WTC11 (cell line): ENCODE measurements around the gene CFAP20DC. TPM values are rescaled to one million over a fixed set of nuclear protein-coding genes. Genes with fewer than 3 reads are reported as not detected.

Experiments used
- ATAC-seq: fragments of 200-7000 bp; cut with Tn5 transposase; 2 replicates; pipeline ENCODE4 v1.10.0; 2021; ENCODE audit warnings: mild to moderate bottlenecking, moderate library complexity
- CTCF ChIA-PET: fragments of 300-600 bp; sonication (Branson Sonifier 250); formaldehyde crosslinking; loops from one replicate; lab custom pipeline; 2021; ENCODE audit warnings: antibody characterized with exemption; lab: Charles Lee
- POLR2A ChIA-PET: fragments of 350-600 bp; sonication (Branson Sonifier 250); formaldehyde crosslinking; loops from one replicate; lab custom pipeline; 2021; ENCODE audit warnings: antibody characterized with exemption; lab: Charles Lee
- DNase-seq: peaks from one replicate; pipeline ENCODE4 v3.0.0; 2021; ENCODE audit warnings: low spot score
- H3K27ac Mint-ChIP-seq: 2 replicates; pipeline ENCODE4 v1.8.0; 2021; ENCODE audit warnings: mixed read lengths
- H3K27me3 Mint-ChIP-seq: 2 replicates; pipeline ENCODE4 v1.8.0; 2021; ENCODE audit warnings: low read depth, mild to moderate bottlenecking, moderate library complexity, mixed read lengths
- H3K36me3 Mint-ChIP-seq: 2 replicates; pipeline ENCODE4 v1.8.0; 2021; ENCODE audit warnings: mixed read lengths
- H3K4me1 Mint-ChIP-seq: 2 replicates; pipeline ENCODE4 v1.8.0; 2022; ENCODE audit warnings: mixed read lengths
- H3K4me3 Mint-ChIP-seq: 2 replicates; pipeline ENCODE4 v1.8.0; 2021; ENCODE audit warnings: mild to moderate bottlenecking, moderate library complexity, mixed read lengths
- H3K9me3 Mint-ChIP-seq: 2 replicates; pipeline ENCODE4 v1.8.0; 2021; ENCODE audit warnings: mixed read lengths
- ATF1 ChIP-seq: sonication (generic); formaldehyde crosslinking; IDR thresholded peaks from 2 replicates; pipeline ENCODE4 v1.8.1; 2023; ENCODE audit warnings: mild to moderate bottlenecking, moderate library complexity, missing genetic modification reagents
- ERG ChIP-seq: fragments of 250-450 bp; sonication (Bioruptor Pico); IDR thresholded peaks from 2 replicates; pipeline ENCODE4 v1.8.0; 2021; ENCODE audit warnings: mild to moderate bottlenecking
- ETV6 ChIP-seq: sonication (generic); formaldehyde crosslinking; IDR thresholded peaks from 2 replicates; pipeline ENCODE4 v1.8.1; 2022; ENCODE audit warnings: mild to moderate bottlenecking, missing genetic modification reagents
- GRHL2 ChIP-seq: fragments of 250-450 bp; sonication (Bioruptor Pico); IDR thresholded peaks from 2 replicates; pipeline ENCODE4 v1.8.0; 2022; ENCODE audit warnings: mild to moderate bottlenecking, moderate library complexity; ENCODE audit not compliant: insufficient replicate concordance, severe bottlenecking
- HMGXB4 ChIP-seq: sonication (generic); formaldehyde crosslinking; IDR thresholded peaks from 2 replicates; pipeline ENCODE4 v1.8.1; 2023; ENCODE audit warnings: mild to moderate bottlenecking, moderate library complexity, missing genetic modification reagents
- IRF2 ChIP-seq: sonication (generic); formaldehyde crosslinking; IDR thresholded peaks from 2 replicates; pipeline ENCODE4 v1.8.0; 2022; ENCODE audit warnings: low read depth, missing genetic modification reagents, borderline replicate concordance
- KAT7 ChIP-seq: sonication (generic); formaldehyde crosslinking; IDR thresholded peaks from 2 replicates; pipeline ENCODE4 v1.8.1; 2023; ENCODE audit warnings: missing genetic modification reagents, mild to moderate bottlenecking, borderline replicate concordance
- MLX ChIP-seq: sonication (generic); formaldehyde crosslinking; IDR thresholded peaks from 2 replicates; pipeline ENCODE4 v1.8.1; 2023; ENCODE audit warnings: mild to moderate bottlenecking, missing genetic modification reagents, moderate library complexity
- MYBL2 ChIP-seq: sonication (generic); formaldehyde crosslinking; IDR thresholded peaks from 2 replicates; pipeline ENCODE4 v1.8.1; 2023; ENCODE audit warnings: mild to moderate bottlenecking, moderate library complexity, missing genetic modification reagents
- NFATC4 ChIP-seq: fragments of 250-450 bp; sonication (Bioruptor Pico); IDR thresholded peaks from 2 replicates; pipeline ENCODE4 v1.9.0; 2021; ENCODE audit warnings: mild to moderate bottlenecking
- OVOL2 ChIP-seq: fragments of 250-450 bp; sonication (Bioruptor Pico); IDR thresholded peaks from 2 replicates; pipeline ENCODE4 v1.9.0; 2021; ENCODE audit warnings: mild to moderate bottlenecking, borderline replicate concordance
- RELA ChIP-seq: sonication (generic); formaldehyde crosslinking; IDR thresholded peaks from 2 replicates; pipeline ENCODE4 v1.8.1; 2022; ENCODE audit warnings: missing genetic modification reagents, mild to moderate bottlenecking, borderline replicate concordance
- SMAD3 ChIP-seq: sonication (generic); formaldehyde crosslinking; IDR thresholded peaks from 2 replicates; pipeline ENCODE4 v1.8.0; 2022; ENCODE audit warnings: missing genetic modification reagents, mild to moderate bottlenecking, borderline replicate concordance
- SP1 ChIP-seq: sonication (generic); formaldehyde crosslinking; conservative IDR thresholded peaks from 2 replicates; pipeline ENCODE4 v1.8.1; 2022; ENCODE audit warnings: missing genetic modification reagents
- TEAD4 ChIP-seq: sonication (generic); formaldehyde crosslinking; IDR thresholded peaks from 2 replicates; pipeline ENCODE4 v1.8.0; 2022; ENCODE audit warnings: mild to moderate bottlenecking, missing genetic modification reagents
- ZNF121 ChIP-seq: sonication (generic); formaldehyde crosslinking; IDR thresholded peaks from 2 replicates; pipeline ENCODE4 v1.8.0; 2023; ENCODE audit warnings: missing genetic modification reagents
- ZNF263 ChIP-seq: sonication (generic); formaldehyde crosslinking; IDR thresholded peaks from 2 replicates; pipeline ENCODE4 v1.8.1; 2022; ENCODE audit warnings: low read depth, mild to moderate bottlenecking, moderate library complexity, missing genetic modification reagents
- ZNF317 ChIP-seq: sonication (generic); formaldehyde crosslinking; IDR thresholded peaks from 2 replicates; pipeline ENCODE4 v1.8.1; 2023; ENCODE audit warnings: low read depth, mild to moderate bottlenecking, moderate library complexity, missing genetic modification reagents, borderline replicate concordance
- ZNF396 ChIP-seq: fragments of 250-450 bp; sonication (Bioruptor Pico); IDR thresholded peaks from 2 replicates; pipeline ENCODE4 v1.8.0; 2021; ENCODE audit warnings: mild to moderate bottlenecking, moderate library complexity, borderline replicate concordance
- total RNA-seq: library from RNA; stranded (reverse); gene quantifications from 3 replicates; pipeline ENCODE4 v1.2.3, GENCODE V29; 2021
- TF ChIP-seq, protein P1 (sequence below): sonication (generic); formaldehyde crosslinking; IDR thresholded peaks from 2 replicates; pipeline ENCODE4 v1.8.1; 2023; ENCODE audit warnings: mild to moderate bottlenecking, missing genetic modification reagents, moderate library complexity
- TF ChIP-seq, protein P2 (sequence below): sonication (generic); formaldehyde crosslinking; IDR thresholded peaks from 2 replicates; pipeline ENCODE4 v1.8.0; 2022; ENCODE audit warnings: missing genetic modification reagents
- TF ChIP-seq, protein P3 (sequence below): sonication (generic); formaldehyde crosslinking; IDR thresholded peaks from 2 replicates; pipeline ENCODE4 v1.8.1; 2022; ENCODE audit warnings: missing genetic modification reagents, borderline replicate concordance

CFAP20DC gene
- total RNA-seq, 1 experiment from 2014 or later, result 4.9 TPM

DNA sequence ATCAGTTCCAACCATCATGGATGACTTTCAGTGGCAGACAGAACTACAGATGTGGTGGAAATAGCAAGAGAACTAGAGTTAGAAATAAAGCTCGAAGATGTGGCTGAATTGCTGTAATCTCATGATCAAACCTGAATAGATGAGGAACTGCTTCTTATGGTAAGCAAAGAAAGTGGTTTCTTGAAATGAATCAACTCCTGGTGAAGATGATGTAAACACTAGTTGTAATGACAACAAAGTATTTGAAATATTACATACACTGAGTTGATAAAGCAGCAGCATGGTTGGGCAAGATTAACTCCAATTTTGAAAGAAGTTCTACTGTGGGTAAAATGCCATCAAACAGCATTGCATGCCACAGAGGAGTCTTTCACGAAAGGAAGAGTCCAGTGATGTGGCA, 251.5 kb downstream of the CFAP20DC start:
- DNase-seq (no peak), ATAC-seq (no peak)
- Mint-ChIP-seq H3K9me3 (no peaks in the 10 kb centered on the region), H3K36me3 (no peaks in the 10 kb centered on the region), H3K27ac (no peak overlapping the region), H3K4me1 (peaks cover 17% of the 10 kb centered on the region), H3K27me3 (no peaks in the 10 kb centered on the region), H3K4me3 (no peak overlapping the region)
- ChIA-PET CTCF (no interaction called here), POLR2A (no interaction called here)
- TF ChIP-seq GRHL2 (CRISPR knock-in tag) (no peak), ERG (CRISPR knock-in tag) (no peak), ZNF396 (CRISPR knock-in tag) (no peak), RELA (CRISPR knock-in tag) (no peak), IRF2 (CRISPR knock-in tag) (no peak), ZNF121 (CRISPR knock-in tag) (no peak), KAT7 (CRISPR knock-in tag) (no peak), SP1 (CRISPR knock-in tag) (no peak), TEAD4 (CRISPR knock-in tag) (no peak), HMGXB4 (CRISPR knock-in tag) (no peak), OVOL2 (no peak), ZNF317 (no peak), SMAD3 (CRISPR knock-in tag) (no peak), NFATC4 (CRISPR knock-in tag) (no peak), MLX (CRISPR knock-in tag) (no peak)
- TF ChIP-seq, protein P1, sequence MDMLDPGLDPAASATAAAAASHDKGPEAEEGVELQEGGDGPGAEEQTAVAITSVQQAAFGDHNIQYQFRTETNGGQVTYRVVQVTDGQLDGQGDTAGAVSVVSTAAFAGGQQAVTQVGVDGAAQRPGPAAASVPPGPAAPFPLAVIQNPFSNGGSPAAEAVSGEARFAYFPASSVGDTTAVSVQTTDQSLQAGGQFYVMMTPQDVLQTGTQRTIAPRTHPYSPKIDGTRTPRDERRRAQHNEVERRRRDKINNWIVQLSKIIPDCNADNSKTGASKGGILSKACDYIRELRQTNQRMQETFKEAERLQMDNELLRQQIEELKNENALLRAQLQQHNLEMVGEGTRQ (CRISPR knock-in tag), result no peak
- TF ChIP-seq, protein P2, sequence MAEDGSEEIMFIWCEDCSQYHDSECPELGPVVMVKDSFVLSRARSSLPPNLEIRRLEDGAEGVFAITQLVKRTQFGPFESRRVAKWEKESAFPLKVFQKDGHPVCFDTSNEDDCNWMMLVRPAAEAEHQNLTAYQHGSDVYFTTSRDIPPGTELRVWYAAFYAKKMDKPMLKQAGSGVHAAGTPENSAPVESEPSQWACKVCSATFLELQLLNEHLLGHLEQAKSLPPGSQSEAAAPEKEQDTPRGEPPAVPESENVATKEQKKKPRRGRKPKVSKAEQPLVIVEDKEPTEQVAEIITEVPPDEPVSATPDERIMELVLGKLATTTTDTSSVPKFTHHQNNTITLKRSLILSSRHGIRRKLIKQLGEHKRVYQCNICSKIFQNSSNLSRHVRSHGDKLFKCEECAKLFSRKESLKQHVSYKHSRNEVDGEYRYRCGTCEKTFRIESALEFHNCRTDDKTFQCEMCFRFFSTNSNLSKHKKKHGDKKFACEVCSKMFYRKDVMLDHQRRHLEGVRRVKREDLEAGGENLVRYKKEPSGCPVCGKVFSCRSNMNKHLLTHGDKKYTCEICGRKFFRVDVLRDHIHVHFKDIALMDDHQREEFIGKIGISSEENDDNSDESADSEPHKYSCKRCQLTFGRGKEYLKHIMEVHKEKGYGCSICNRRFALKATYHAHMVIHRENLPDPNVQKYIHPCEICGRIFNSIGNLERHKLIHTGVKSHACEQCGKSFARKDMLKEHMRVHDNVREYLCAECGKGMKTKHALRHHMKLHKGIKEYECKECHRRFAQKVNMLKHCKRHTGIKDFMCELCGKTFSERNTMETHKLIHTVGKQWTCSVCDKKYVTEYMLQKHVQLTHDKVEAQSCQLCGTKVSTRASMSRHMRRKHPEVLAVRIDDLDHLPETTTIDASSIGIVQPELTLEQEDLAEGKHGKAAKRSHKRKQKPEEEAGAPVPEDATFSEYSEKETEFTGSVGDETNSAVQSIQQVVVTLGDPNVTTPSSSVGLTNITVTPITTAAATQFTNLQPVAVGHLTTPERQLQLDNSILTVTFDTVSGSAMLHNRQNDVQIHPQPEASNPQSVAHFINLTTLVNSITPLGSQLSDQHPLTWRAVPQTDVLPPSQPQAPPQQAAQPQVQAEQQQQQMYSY (CRISPR knock-in tag), result no peak

DNA sequence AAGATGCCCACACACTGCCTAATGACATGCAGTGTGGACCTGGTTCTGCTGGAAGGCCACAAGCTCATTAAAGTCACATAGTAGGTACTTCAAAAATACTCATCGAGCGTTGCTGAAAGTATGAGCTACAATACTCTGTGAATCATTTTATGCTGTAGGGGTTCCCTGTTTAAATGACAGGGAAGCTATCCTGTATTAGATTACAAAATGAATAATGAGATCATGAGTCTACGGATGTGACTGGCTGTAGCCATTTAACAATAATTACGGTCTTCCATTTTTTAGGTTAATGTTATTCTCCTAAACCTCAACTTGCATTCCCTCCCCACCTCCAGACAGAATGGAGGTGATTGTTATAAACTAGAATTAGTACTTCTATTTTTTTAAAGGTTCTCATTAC, 255.1 kb downstream of the CFAP20DC start:
- CTCF ChIA-PET, result no interaction called here
- POLR2A ChIA-PET, result no interaction called here
- Mint-ChIP-seq H3K36me3 (peaks cover 7% of the 10 kb centered on the region), H3K27ac (no peak overlapping the region), H3K4me3 (no peak overlapping the region), H3K9me3 (peaks cover 7% of the 10 kb centered on the region), H3K27me3 (no peaks in the 10 kb centered on the region; the same call in 1 of the 2 replicates), H3K4me1 (peaks cover 26% of the 10 kb centered on the region)
- ATAC-seq (no peak), DNase-seq (no peak)
- no peak for TF ChIP-seq KAT7 (CRISPR knock-in tag)
- no peak for TF ChIP-seq MYBL2
- TF ChIP-seq, protein P3, sequence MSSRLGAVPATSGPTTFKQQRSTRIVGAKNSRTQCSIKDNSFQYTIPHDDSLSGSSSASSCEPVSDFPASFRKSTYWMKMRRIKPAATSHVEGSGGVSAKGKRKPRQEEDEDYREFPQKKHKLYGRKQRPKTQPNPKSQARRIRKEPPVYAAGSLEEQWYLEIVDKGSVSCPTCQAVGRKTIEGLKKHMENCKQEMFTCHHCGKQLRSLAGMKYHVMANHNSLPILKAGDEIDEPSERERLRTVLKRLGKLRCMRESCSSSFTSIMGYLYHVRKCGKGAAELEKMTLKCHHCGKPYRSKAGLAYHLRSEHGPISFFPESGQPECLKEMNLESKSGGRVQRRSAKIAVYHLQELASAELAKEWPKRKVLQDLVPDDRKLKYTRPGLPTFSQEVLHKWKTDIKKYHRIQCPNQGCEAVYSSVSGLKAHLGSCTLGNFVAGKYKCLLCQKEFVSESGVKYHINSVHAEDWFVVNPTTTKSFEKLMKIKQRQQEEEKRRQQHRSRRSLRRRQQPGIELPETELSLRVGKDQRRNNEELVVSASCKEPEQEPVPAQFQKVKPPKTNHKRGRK, result no peak
- TF ChIP-seq ATF1, result no peak
- no peak for TF ChIP-seq HMGXB4 (CRISPR knock-in tag)
- TF ChIP-seq NFATC4 (CRISPR knock-in tag), result no peak
- no peak for TF ChIP-seq ETV6
- no peak for TF ChIP-seq ZNF263 (CRISPR knock-in tag)
